OCI-M2 (cell line): ENCODE data around the gene SCD.

Experiments
- DNase-seq: peaks from one replicate; lab custom pipeline; 2025; ENCODE audit not compliant: unreplicated experiment; lab: John Stamatoyannopoulos, UW

Gene SCD

DNA sequence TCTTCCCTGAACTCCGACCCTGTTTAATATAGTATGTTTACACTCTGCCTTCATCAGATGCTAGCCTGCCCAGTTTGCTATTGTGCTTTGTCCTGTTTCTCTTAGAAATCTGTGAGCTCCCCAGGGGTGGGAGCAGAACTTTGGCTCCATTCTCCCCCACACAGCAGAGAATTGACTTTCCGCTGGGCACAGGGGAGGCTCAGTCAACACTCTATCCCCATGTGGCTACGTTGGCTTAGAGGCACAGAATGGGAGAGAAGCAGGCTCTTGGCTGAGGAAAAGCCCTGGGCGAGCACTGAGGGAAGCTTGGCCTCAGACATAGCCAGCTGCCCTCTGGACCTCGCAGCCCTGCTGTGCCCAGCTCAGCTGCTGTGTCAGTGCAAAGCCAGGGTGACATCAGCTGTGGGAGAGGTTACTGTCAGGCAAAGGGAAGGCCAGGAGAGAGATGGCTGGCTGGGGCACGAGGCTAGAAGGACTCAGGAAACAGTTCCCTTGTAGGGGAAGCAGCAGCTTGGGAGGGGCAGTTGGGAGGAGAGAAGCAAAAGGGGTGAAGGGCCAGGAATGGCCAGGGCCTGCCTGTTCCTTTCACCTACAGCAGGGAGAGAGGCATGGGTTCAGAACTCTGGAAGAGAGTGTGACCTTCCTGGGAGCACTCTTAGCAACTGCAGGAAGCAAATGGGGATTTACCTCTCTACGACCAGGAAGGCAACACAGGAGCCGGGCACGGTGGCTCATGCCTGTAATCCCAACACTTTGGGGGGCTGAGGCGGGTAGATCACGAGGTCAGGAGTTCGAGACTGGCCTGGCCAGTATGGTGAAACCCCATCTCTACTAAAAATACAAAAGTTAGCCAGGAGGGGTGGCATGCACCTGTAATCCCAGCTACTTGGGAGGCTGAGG is 5.8 kb upstream of the SCD start:
- DNase-seq, result no peak

GRCh38 chr10:100341953-100342626 is 4.9 kb upstream of the SCD start:
- no peak for DNase-seq

- DNase-seq, result no peak
Measured at GRCh38 chr10:100342627-100342972, 4.4 kb upstream of the SCD start.

DNA sequence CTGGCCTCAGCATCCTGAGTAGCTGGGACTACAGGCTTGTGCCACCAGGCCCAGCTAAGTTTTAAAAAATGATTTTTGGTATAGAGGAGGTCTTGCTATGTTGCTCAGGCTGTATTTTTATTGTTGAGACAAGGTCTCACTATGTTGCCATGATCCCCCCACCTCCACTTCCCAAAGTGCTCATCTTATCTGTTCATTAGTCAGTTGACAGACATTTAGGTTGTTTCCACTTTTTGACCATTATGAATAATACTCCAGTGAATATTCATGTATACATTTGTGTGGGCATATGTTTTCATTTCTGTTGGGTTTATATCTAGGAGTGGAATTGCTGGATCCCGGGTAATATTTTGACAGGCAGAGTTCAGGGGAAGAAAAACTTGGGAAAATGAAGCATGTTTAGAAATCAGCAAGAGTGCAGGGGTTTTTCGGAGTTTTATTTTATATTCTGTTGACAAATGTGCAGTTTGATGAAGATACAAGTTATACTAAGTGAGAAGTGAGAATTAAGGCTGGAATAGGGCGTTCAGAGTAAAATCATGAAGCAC is 2.7 kb upstream of the SCD start:
- no peak for DNase-seq

GRCh38 chr10:100345570-100346330 is 1.3 kb upstream of the SCD start:
- DNase-seq, result no peak

GRCh38 chr10:100346351-100346764 is 675 bp upstream of the SCD start:
- DNase-seq, result no peak

DNA sequence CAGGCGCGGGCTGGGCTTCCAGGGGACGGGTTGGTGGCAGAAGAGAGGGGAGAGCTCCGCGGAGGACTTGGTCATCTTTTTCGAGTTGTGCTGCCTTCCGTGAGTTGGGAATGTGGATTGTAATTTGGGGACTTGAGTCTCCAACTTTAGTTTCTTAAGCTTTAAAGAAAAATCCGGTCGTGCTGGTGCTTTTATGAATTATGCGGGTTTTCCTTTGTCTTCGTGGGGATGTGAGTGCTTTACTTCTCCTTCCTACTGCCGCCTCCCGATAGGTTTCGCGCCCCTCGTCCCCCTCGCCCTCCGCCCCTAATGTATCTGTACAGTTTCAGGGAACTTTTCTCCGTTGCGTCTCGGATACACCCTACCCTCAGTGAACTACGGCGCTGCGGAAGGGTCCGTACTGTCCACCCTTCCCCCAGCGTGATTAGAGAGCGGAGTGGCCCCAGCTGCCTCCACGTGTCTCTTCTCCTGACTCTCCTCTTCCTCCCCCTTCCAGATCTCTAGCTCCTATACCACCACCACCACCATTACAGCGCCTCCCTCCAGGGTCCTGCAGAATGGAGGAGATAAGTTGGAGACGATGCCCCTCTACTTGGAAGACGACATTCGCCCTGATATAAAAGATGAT is 649 bp downstream of the SCD start:
- no peak for DNase-seq

GRCh38 chr10:100348389-100348927 is 1.4 kb downstream of the SCD start:
- no peak for DNase-seq

DNA sequence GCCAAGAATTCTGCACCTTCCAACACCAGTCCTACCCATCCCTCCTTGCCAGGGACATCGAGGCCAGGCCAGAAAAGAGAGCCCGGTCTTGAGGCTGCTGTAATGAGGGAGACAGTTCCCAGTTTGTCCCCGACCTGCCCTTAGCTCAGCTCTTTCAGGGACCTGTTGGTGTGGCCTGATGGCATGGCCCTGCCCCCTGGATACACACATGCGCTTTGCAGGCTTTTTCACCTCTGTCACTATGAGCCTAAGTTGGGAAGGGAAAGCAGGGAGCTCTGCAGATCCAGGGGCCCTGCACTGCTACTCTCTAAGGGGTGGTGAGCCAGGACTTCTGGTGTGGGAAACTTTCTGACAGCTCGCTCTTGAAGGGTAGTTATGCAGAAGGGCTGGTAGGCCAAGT is 2.1 kb downstream of the SCD start:
- DNase-seq, result no peak

GRCh38 chr10:100349672-100350071 is 2.6 kb downstream of the SCD start:
- DNase-seq, result no peak

- no peak for DNase-seq
Measured at GRCh38 chr10:100350914-100351485, 4.0 kb downstream of the SCD start.

- no peak for DNase-seq
Measured at GRCh38 chr10:100353770-100354485, 6.9 kb downstream of the SCD start.

GRCh38 chr10:100355086-100355485 is 8.1 kb downstream of the SCD start:
- no peak for DNase-seq

DNA sequence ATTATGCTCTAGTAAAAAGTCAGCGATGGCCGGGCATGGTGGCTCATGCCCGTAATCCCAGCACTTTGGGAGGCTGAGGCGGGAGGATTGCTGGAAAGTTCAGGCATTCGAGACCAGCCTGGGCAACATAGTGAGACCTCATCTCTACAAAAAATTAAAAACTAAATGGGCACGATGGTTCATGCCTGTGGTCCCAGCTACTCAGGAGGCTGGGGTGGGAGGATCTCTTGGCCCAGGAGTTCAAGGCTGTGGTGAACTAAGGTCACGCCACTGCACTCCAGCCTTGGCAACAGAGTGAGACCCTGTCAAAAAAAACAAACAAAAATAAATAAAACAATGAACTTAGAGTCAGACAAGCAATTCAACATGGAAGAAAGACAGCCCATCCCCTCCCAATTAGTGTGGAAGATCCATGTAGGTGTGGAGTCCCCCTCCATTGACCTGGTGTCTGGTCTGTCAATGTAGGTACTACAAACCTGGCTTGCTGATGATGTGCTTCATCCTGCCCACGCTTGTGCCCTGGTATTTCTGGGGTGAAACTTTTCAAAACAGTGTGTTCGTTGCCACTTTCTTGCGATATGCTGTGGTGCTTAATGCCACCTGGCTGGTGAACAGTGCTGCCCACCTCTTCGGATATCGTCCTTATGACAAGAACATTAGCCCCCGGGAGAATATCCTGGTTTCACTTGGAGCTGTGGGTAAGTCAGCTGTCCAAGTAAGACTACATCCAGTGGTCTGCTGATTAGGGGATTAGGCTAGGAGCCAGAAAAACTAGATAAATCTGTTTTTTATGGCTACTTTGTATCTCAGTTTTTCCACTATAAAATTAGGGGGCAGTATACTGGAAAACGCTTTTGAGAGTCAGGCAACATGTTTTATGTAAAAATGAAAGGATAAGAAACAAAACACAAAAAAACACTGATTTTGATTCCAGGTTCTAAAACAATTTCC is 9.3 kb downstream of the SCD start:
- DNase-seq, result no peak

- DNase-seq, result no peak
Measured at GRCh38 chr10:100357059-100357858, 10.2 kb downstream of the SCD start.

GRCh38 chr10:100359030-100359432 is 12.0 kb downstream of the SCD start:
- DNase-seq, result no peak

- no peak for DNase-seq
Measured at GRCh38 chr10:100359529-100360150, 12.6 kb downstream of the SCD start.
